Astrocyte (in vitro differentiated cells and primary cell): Measurements from ENCODE around the gene CACNA2D4. TPM values are rescaled to one million over a fixed set of nuclear protein-coding genes. Genes with fewer than 3 reads are reported as not detected.

Experiments
- DNase-seq: peaks from one replicate; pipeline ENCODE4 v3.0.0-alpha.2; 2010; ENCODE audit warnings: low read depth
- FAIRE-seq: peaks from 2 replicates; lab custom pipeline; 2011; peaks lifted over from hg19 to GRCh38; lab: Jason Lieb, UNC
- H2AFZ ChIP-seq: 2 replicates; pipeline ENCODE4 v1.6.0; 2012; ENCODE audit warnings: low read depth, low read length, inconsistent platforms
- H3K27ac ChIP-seq: 2 replicates; pipeline ENCODE4 v1.5.1; 2011; ENCODE audit warnings: low read depth, low read length, inconsistent platforms
- H3K27me3 ChIP-seq: 2 replicates; pipeline ENCODE4 v1.6.0; 2011; ENCODE audit warnings: low read length, inconsistent platforms; ENCODE audit not compliant: insufficient read depth
- H3K36me3 ChIP-seq: 2 replicates; pipeline ENCODE4 v1.5.1; 2011; ENCODE audit warnings: low read length, inconsistent platforms; ENCODE audit not compliant: insufficient read depth
- H3K4me1 ChIP-seq: 2 replicates; pipeline ENCODE4 v1.5.1; 2011; ENCODE audit warnings: low read length, inconsistent platforms; ENCODE audit not compliant: insufficient read depth
- H3K4me2 ChIP-seq: 2 replicates; pipeline ENCODE4 v1.6.0; 2012; ENCODE audit warnings: low read length, inconsistent platforms
- H3K4me3 ChIP-seq: 2 replicates; pipeline ENCODE4 v1.5.1; 2011; ENCODE audit warnings: low read depth, mild to moderate bottlenecking, low read length, inconsistent platforms; ENCODE audit not compliant: insufficient read depth
- H3K79me2 ChIP-seq: 2 replicates; pipeline ENCODE4 v1.6.0; 2012; ENCODE audit warnings: mild to moderate bottlenecking, low read length, inconsistent platforms; ENCODE audit not compliant: insufficient read depth
- H3K9ac ChIP-seq: 2 replicates; pipeline ENCODE4 v1.6.0; 2012; ENCODE audit warnings: mild to moderate bottlenecking, low read length, inconsistent platforms
- H3K9me3 ChIP-seq: 2 replicates; pipeline ENCODE4 v1.5.1; 2012; ENCODE audit warnings: low read depth, mild to moderate bottlenecking, low read length, inconsistent platforms; ENCODE audit not compliant: insufficient read depth
- H4K20me1 ChIP-seq: 2 replicates; pipeline ENCODE4 v1.6.0; 2012; ENCODE audit warnings: low read length, inconsistent platforms; ENCODE audit not compliant: insufficient read depth
- H3K27ac Mint-ChIP-seq: one replicate; pipeline ENCODE4 v1.8.0; 2021; ENCODE audit warnings: mild to moderate bottlenecking, mixed read lengths; ENCODE audit not compliant: unreplicated experiment
- H3K27me3 Mint-ChIP-seq: one replicate; pipeline ENCODE4 v1.8.0; 2021; ENCODE audit warnings: low read depth, mixed read lengths; ENCODE audit not compliant: unreplicated experiment
- H3K36me3 Mint-ChIP-seq: one replicate; pipeline ENCODE4 v1.8.0; 2021; ENCODE audit warnings: low read depth, mixed read lengths; ENCODE audit not compliant: unreplicated experiment
- H3K4me1 Mint-ChIP-seq: one replicate; pipeline ENCODE4 v1.8.0; 2021; ENCODE audit warnings: low read depth, mixed read lengths; ENCODE audit not compliant: unreplicated experiment
- H3K4me3 Mint-ChIP-seq: one replicate; pipeline ENCODE4 v1.8.0; 2021; ENCODE audit warnings: mild to moderate bottlenecking, moderate library complexity, mixed read lengths; ENCODE audit not compliant: unreplicated experiment
- H3K9me3 Mint-ChIP-seq: one replicate; pipeline ENCODE4 v1.8.0; 2021; ENCODE audit warnings: mild to moderate bottlenecking, mixed read lengths; ENCODE audit not compliant: unreplicated experiment
- CTCF ChIP-seq: IDR thresholded peaks from 2 replicates; pipeline ENCODE4 v1.5.1; 2011; ENCODE audit warnings: low read depth, mild to moderate bottlenecking, inconsistent platforms, low read length, moderate library complexity; ENCODE audit not compliant: insufficient read depth
- EZH2 ChIP-seq: IDR thresholded peaks from 2 replicates; pipeline ENCODE4 v1.6.1; 2012; ENCODE audit warnings: mild to moderate bottlenecking, low read length, inconsistent platforms; ENCODE audit not compliant: insufficient read depth
- total RNA-seq: library from RNA; stranded (reverse); gene quantifications from 2 replicates; pipeline ENCODE4 v1.2.1, GENCODE V29; 2021

Gene CACNA2D4
- total RNA-seq, 1 donor from 2014 or later = 0.09 TPM

GRCh38 chr12:1826401-1826800 lies 92.1 kb downstream of the CACNA2D4 start:
- TF ChIP-seq EZH2 (no peak), CTCF (no peak)
- Mint-ChIP-seq H3K4me1 (no peaks in the 10 kb centered on the region), H3K27ac (no peak overlapping the region), H3K9me3 (no peaks in the 10 kb centered on the region), H3K27me3 (peaks cover 55% of the 10 kb centered on the region), H3K36me3 (no peaks in the 10 kb centered on the region), H3K4me3 (no peak overlapping the region)
- Histone ChIP-seq H3K27ac (no peak overlapping the region), H3K79me2 (no peaks in the 10 kb centered on the region), H3K27me3 (peaks cover 30% of the 10 kb centered on the region), H3K4me3 (no peak overlapping the region), H2AFZ (no peak overlapping the region), H3K9ac (no peak overlapping the region), H4K20me1 (no peaks in the 10 kb centered on the region), H3K4me1 (no peaks in the 10 kb centered on the region), H3K9me3 (no peaks in the 10 kb centered on the region), H3K4me2 (no peak overlapping the region), H3K36me3 (no peaks in the 10 kb centered on the region)
- FAIRE-seq = no peak
- no peak for DNase-seq

GRCh38 chr12:1825382-1826102 lies 92.9 kb downstream of the CACNA2D4 start:
- Mint-ChIP-seq H3K27ac (no peak overlapping the region), H3K9me3 (no peaks in the 10 kb centered on the region), H3K4me3 (no peak overlapping the region), H3K36me3 (no peaks in the 10 kb centered on the region), H3K4me1 (no peaks in the 10 kb centered on the region), H3K27me3 (peaks cover 56% of the 10 kb centered on the region)
- Histone ChIP-seq H2AFZ (no peak overlapping the region), H3K27me3 (peaks cover 33% of the 10 kb centered on the region), H4K20me1 (no peaks in the 10 kb centered on the region), H3K4me2 (no peak overlapping the region), H3K4me3 (no peak overlapping the region), H3K36me3 (no peaks in the 10 kb centered on the region), H3K4me1 (no peaks in the 10 kb centered on the region), H3K79me2 (no peaks in the 10 kb centered on the region), H3K9ac (no peak overlapping the region), H3K27ac (no peak overlapping the region), H3K9me3 (no peaks in the 10 kb centered on the region)
- TF ChIP-seq EZH2 (no peak), CTCF (no peak)
- no peak for FAIRE-seq
- DNase-seq = no peak

GRCh38 chr12:1823237-1823636 lies 95.2 kb downstream of the CACNA2D4 start:
- H3K4me2 ChIP-seq = no peak overlapping the region
- H4K20me1 ChIP-seq = no peaks in the 10 kb centered on the region
- H3K4me3 ChIP-seq = no peak overlapping the region
- Mint-ChIP-seq H3K9me3 (no peaks in the 10 kb centered on the region), H3K27me3 (peaks cover 59% of the 10 kb centered on the region), H3K36me3 (no peaks in the 10 kb centered on the region), H3K4me3 (no peak overlapping the region), H3K27ac (peak overlapping the region; percentile 26), H3K4me1 (peaks cover 2% of the 10 kb centered on the region)
- no peak overlapping the region for H3K27ac ChIP-seq
- H3K4me1 ChIP-seq = no peaks in the 10 kb centered on the region
- TF ChIP-seq EZH2 (no peak), CTCF (no peak)
- DNase-seq (no peak), FAIRE-seq (no peak)
- peaks cover 43% of the 10 kb centered on the region for H3K27me3 ChIP-seq
- H3K9ac ChIP-seq = no peak overlapping the region
- no peaks in the 10 kb centered on the region for H3K36me3 ChIP-seq
- H3K9me3 ChIP-seq = no peaks in the 10 kb centered on the region
- no peak overlapping the region for H2AFZ ChIP-seq
- no peaks in the 10 kb centered on the region for H3K79me2 ChIP-seq
